GM19324 (cell line): Measurements from ENCODE around the gene STARD7.
"Not testable (repeated sequence)": the region's sequence is repeated elsewhere in the genome, so short reads cannot be mapped to it uniquely, and the experiment has no call there.

Experiments used
- ATAC-seq: cut with Tn5 transposase; IDR thresholded peaks from one replicate; pipeline ENCODE4 v1.9.1; 2021; ENCODE audit warnings: mild to moderate bottlenecking, moderate library complexity; ENCODE audit not compliant: unreplicated experiment, low FRiP score

STARD7 gene

DNA sequence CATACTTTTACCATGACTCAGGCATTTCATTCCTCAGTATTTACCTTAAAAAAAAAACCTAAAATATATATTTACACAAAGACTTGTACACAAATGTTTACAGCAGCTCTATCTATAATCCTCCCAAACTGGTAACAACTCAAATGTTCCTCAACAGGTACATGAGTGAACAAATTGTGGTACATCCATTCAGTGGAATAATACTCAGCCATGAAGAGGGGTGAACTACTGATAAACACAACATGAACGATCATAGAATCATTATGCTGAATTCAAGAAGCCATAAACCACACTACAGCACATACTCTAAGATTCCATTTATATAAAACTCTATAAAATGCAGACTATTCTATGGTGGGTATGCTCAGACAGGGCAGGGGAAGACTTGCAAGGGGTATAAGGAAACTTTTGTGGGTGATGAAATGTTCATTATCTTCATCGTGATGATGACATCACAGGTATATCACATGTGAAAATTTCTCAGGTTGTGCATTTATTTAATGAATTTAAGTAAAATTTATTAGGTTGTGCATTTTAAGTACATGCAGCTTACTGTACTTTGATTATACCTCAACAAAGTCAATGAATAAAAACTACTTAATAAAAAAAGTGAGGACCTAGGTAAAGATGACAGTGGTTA, 38.6 kb downstream of the STARD7 start:
- ATAC-seq, result no peak

- ATAC-seq, result no peak
Measured at GRCh38 chr2:96167407-96168013, 41.1 kb downstream of the STARD7 start.

- ATAC-seq, result peak; percentile 63
Measured at GRCh38 chr2:96164459-96165184, 44.0 kb downstream of the STARD7 start.

DNA sequence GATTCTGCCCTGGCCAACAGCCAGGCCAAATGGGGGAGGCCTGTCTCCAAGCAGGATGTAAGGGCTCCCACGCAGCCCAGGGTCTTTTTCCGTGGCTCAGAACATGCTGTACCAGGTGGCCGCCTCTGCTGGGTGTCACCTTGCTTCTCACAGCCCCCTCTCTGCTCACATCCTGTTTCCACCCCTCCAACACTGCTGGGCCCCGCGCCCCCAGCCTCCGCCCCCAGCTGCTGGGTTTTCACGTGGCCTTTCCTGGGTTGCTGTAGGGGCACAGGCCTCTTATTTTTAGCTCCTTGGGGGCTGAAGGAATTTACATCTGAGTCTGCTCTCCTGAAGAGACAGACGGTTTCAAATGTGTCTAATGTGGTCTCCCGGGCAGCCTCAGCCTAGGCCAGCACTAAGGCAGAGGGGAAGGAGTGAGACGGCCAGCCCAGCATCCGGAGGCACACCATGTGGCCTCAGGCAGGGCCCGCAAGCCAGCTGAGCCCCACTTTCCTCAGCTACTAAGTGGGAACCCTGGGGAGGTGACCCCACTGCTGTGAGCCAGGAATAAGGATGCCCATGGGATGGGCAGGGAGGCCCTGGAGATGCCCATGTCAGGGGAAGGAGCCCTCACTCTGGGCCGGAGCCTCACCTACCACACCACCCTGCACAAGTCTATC, 44.7 kb downstream of the STARD7 start:
- peak; percentile 67 for ATAC-seq

DNA sequence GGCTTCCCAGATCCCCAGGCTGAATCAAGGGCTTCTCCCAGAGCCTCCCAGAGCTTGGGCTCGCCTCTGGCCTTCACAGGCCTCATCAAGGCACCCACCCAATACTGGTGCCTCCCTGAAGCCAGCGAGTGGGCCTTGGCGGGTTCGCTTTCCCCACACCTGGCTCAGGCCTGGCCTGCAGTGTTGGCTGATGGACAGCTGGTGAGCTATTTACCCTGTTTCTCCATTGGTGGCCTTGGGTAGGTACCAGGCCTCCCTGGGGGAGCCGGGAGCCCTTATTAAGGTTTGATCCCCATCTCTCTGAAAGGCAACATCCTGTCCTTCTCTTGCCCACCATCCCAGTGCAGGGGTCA, 45.2 kb downstream of the STARD7 start:
- peak; percentile 13 for ATAC-seq

DNA sequence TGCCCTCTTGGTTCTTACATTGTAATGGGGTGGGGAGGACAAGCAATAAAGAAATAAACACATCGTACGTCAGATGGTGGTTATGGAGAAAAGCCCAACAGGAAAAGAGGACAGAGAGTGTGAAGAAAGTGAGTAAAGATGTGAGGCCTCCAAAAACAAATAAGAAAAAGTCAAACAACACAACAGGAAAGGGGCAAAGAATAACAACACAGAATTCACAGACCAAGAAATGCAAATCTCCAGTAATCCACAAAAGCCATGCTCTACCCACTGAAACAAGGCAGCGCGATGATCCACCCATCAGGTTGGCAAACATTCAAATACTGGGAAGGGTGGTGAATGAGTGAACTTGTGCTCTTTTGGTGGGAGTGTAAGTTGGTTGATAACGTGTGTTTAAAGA, 46.7 kb downstream of the STARD7 start:
- ATAC-seq, result no peak

DNA sequence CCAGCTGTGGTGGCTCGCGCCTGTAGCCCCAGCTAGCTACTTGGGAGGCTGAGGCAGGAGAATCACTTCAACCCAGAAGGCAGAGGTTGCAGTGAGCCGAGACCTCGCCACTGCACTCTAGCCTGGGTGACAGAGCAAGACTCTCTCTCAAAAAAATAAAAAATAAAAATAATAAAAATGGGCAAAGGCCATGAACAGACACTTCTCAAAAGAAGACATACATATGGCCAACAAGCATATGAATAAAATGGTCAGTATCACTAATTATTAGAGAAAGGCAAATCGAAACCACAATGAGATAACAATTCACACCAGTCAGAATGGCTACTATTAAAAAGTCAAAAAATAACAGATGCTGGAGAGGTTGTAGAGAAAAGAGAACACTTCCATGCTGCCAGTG, 48.3 kb downstream of the STARD7 start:
- ATAC-seq, result not testable (repeated sequence)

GRCh38 chr2:96159084-96159830, 49.4 kb downstream of the STARD7 start:
- no peak for ATAC-seq

DNA sequence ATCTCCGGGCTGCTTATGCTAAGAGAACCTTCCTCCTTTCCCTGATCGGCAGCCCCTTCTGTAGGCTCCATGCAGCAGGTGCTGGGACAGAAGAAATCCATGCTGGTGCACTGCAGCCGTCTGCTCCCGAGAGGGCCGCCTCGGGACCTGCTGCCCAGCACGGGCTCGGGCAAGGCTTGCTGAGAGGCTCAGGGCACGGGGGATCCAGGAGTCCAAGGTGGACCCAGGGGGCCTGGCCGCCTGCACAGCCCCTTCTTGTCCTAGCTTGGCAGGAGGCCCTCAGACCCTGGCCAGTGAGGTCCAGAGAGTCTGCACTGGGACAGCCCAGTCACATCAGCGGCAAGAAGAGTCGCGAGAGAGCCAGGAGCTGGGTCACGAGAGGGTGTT, 50.1 kb downstream of the STARD7 start:
- ATAC-seq, result no peak

GRCh38 chr2:96157649-96158553, 50.7 kb downstream of the STARD7 start:
- ATAC-seq, result peak; percentile 51

GRCh38 chr2:96156926-96157648, 51.5 kb downstream of the STARD7 start:
- peak; percentile 32 for ATAC-seq

DNA sequence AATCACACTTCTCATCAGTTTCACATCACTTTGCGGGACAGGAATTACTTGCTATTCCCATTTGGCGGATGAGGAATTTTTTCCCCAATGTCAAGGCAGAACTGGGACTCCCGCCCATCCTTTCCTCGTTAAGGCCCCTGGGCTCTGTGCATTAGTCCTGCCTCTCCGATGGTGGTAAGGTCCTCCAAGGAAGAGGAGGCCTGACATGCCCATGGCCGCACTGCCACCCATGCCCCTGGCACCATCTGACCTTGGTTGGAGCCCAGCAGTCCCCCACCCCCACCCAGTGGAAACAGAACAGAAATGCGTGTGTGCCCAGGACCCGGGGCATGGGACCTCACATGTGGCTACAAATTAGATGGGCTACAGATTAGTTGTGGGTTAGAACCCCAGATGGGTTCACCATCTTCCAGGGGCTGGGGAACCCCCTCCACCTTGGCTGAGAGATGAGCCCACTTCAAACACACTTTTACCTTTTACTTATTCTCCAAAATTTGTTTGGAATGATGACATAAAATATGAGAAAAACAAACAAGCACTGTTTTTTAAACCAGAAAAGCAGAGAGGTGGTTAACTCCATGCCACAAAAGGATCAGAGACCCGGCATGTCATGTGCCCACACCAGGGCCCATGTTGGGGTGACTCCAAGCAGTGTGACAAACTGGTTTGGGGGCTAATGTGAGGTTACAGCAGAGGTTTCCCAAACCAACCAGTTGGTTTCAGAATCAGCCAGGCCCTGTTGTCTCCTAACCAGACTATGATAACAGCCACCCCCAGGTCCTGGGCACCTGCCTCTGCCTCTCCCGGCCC, 52.4 kb downstream of the STARD7 start:
- no peak for ATAC-seq

GRCh38 chr2:96154506-96155380, 53.9 kb downstream of the STARD7 start:
- no peak for ATAC-seq

DNA sequence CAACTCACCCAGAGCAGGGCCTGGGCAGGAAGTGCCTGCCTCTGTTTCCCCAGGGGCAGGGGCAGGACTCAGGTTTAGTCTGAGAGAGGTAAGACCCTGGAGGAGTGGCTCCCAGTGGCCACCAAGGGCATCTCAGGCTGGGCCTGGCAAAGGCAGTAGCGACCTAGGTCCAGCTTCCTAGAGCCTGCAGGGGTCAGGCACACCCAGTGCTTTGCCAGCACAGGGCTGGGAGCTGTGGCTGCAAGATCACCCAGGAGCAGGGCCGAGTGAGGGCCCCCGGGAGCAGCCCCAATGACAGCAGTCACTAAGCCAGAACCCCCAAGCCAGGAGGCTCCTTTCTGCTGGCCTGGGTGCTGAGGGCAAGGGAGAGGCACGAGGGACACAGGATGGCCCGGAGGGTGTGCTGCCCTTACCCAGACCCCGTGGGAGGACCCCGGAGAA, 54.6 kb downstream of the STARD7 start:
- no peak for ATAC-seq

GRCh38 chr2:96153291-96153713, 55.3 kb downstream of the STARD7 start:
- ATAC-seq, result no peak

DNA sequence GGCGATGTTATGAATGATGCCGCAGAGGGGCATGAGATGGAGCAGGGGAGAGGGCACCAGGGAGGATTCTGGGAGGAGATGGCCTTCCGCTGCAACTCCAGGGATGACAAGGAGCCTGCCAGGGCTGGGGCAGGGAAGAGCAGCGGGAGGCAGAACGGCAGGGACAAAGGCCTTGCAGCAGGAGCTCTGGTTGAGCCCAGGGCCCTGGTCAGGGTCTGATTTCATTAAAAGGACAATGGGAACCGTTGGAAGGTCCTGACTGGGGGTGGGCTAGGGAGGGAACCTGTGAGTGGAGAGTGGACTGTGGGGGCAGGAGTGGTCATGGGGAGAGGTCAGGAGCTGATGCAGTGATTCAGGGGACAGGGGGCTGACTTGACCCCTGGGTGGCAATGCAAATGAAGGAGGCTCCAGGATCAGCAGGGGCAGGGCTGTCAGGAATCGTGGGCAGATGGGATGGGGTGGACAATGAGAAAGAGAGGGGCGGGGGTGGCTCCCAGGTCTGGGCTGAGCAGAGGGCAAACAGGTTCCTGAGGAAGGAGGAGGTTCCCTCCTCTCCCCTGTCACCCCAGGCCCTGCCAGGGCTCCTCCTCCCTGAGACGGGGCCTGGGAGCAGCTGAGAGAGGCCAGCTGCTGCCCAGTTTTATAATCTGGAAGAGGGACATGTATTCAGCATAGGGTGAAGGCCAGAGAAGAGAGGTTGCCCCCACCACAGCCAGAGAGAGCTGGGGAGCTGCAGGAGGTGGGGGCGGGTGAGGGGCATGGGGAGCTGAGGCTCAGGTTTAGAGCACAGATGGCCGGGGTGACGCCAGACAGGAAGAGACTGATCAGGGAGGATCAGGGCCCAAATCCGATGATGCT, 56.1 kb downstream of the STARD7 start:
- no peak for ATAC-seq
